Measurements from ENCODE around the gene AFF1. TPM values are rescaled to one million over a fixed set of nuclear protein-coding genes. Genes with fewer than 3 reads are reported as not detected.

The AFF1 gene
- polyA plus RNA-seq, 1 donor (not counting 4 experiments of a cell fraction or from before 2014, with no cell fraction given) = 14.4 TPM

GRCh38 chr4:87166296-87166854 is 231.6 kb downstream of the AFF1 start:
- dilution Hi-C loops (cut with MboI; ENCODE audit: extremely low pct_ligation_motif_present, low sequenced_read_pairs) = no loop called here
- FAIRE-seq (no peak), DNase-seq (ENCODE audit: low read depth, low spot score) (no peak)
- Histone ChIP-seq H3K27me3 (ENCODE audit: control insufficient read depth, extremely low read depth, insufficient read depth, low read length) (no peaks in the 10 kb centered on the region), H3K9me1 (ENCODE audit: control insufficient read depth, extremely low read depth, insufficient read depth, low read length) (no peaks in the 10 kb centered on the region), H3K79me2 (ENCODE audit: control insufficient read depth, insufficient read depth, low read length) (no peaks in the 10 kb centered on the region), H4K20me1 (ENCODE audit: control insufficient read depth, extremely low read depth, insufficient read depth, low read length) (no peaks in the 10 kb centered on the region), H3K36me3 (ENCODE audit: control insufficient read depth in 2 of 2, extremely low read depth in 1 of 2, insufficient read depth in 2 of 2, low read length in 2 of 2) (peaks cover 0 to 3% of the 10 kb centered on the region in 2 experiments), H2AFZ (ENCODE audit: control insufficient read depth, low read length) (no peak overlapping the region), H3K27ac (ENCODE audit: control insufficient read depth, insufficient read depth, low read length) (no peak overlapping the region), H3K9me3 (ENCODE audit: control insufficient read depth, low read depth, low read length) (no peaks in the 10 kb centered on the region), H3K4me3 (ENCODE audit: control insufficient read depth in 2 of 3, extremely low read depth in 1 of 3, insufficient read depth in 2 of 3, low read depth in 1 of 3, low read length in 3 of 3) (no peak overlapping the region), H3K4me1 (ENCODE audit: control insufficient read depth, extremely low read depth, insufficient read depth, low read length) (no peaks in the 10 kb centered on the region), H3K4me2 (ENCODE audit: control insufficient read depth, extremely low read depth, insufficient read depth, low read depth, low read length) (no peak overlapping the region), H3K9ac (ENCODE audit: control insufficient read depth, extremely low read depth, insufficient read depth, low read length) (no peak overlapping the region)
- no peak for TF ChIP-seq CTCF (optimal IDR thresholded peaks at IDR 0.05 in 1 of 3, IDR thresholded peaks at IDR 0.05 in 1 of 3, conservative IDR thresholded peaks at IDR 0.05 in 1 of 3; ENCODE audit: extremely low read depth in 1 of 3, insufficient read depth in 2 of 3, low read length in 3 of 3)
- TF ChIP-seq EZH2 (IDR thresholded peaks at IDR 0.05; ENCODE audit: low read length) = no peak

GRCh38 chr4:87171944-87172343 is 237.1 kb downstream of the AFF1 start:
- no peaks in the 10 kb centered on the region for H4K20me1 ChIP-seq (ENCODE audit: control insufficient read depth, extremely low read depth, insufficient read depth, low read length)
- no peaks in the 10 kb centered on the region for H3K9me1 ChIP-seq (ENCODE audit: control insufficient read depth, extremely low read depth, insufficient read depth, low read length)
- DNase-seq (ENCODE audit: low read depth, low spot score) = no peak
- no peaks in the 10 kb centered on the region for H3K4me1 ChIP-seq (ENCODE audit: control insufficient read depth, extremely low read depth, insufficient read depth, low read length)
- no peaks in the 10 kb centered on the region for H3K9me3 ChIP-seq (ENCODE audit: control insufficient read depth, low read depth, low read length)
- no peaks in the 10 kb centered on the region for H3K79me2 ChIP-seq (ENCODE audit: control insufficient read depth, insufficient read depth, low read length)
- no peak overlapping the region for H2AFZ ChIP-seq (ENCODE audit: control insufficient read depth, low read length)
- no peak overlapping the region for H3K4me3 ChIP-seq (ENCODE audit: control insufficient read depth in 2 of 3, extremely low read depth in 1 of 3, insufficient read depth in 2 of 3, low read depth in 1 of 3, low read length in 3 of 3)
- H3K27me3 ChIP-seq (ENCODE audit: control insufficient read depth, extremely low read depth, insufficient read depth, low read length) = no peaks in the 10 kb centered on the region
- H3K9ac ChIP-seq (ENCODE audit: control insufficient read depth, extremely low read depth, insufficient read depth, low read length) = no peak overlapping the region
- no peak overlapping the region for H3K4me2 ChIP-seq (ENCODE audit: control insufficient read depth, extremely low read depth, insufficient read depth, low read depth, low read length)
- TF ChIP-seq CTCF (optimal IDR thresholded peaks at IDR 0.05 in 1 of 3, IDR thresholded peaks at IDR 0.05 in 1 of 3, conservative IDR thresholded peaks at IDR 0.05 in 1 of 3; ENCODE audit: extremely low read depth in 1 of 3, insufficient read depth in 2 of 3, low read length in 3 of 3) (no peak), EZH2 (IDR thresholded peaks at IDR 0.05; ENCODE audit: low read length) (no peak)
- H3K36me3 ChIP-seq (ENCODE audit: control insufficient read depth in 2 of 2, extremely low read depth in 1 of 2, insufficient read depth in 2 of 2, low read length in 2 of 2) = no peaks in the 10 kb centered on the region
- FAIRE-seq = no peak
- dilution Hi-C loops (cut with MboI; ENCODE audit: extremely low pct_ligation_motif_present, low sequenced_read_pairs) = no loop called here
- no peak overlapping the region for H3K27ac ChIP-seq (ENCODE audit: control insufficient read depth, insufficient read depth, low read length)

Measured in keratinocyte (primary cell).